Suprapubic skin (tissue), 4 donors: ENCODE data around the gene JUND. TPM values are rescaled to one million over a fixed set of nuclear protein-coding genes. Genes with fewer than 3 reads are reported as not detected.

Experiments used
- DNase-seq, 2 donors: peaks; one replicate each; pipeline ENCODE4 v3.0.0-alpha.2; 2019; ENCODE audit warnings: low spot score in 2 of 2
- H3K27ac ChIP-seq: fragments of 200-600 bp; sonication (generic); one replicate; pipeline ENCODE4 v1.5.1; 2019
- H3K27me3 ChIP-seq: fragments of 200-600 bp; sonication (generic); one replicate; pipeline ENCODE4 v1.5.1; 2019
- H3K36me3 ChIP-seq: fragments of 200-600 bp; sonication (generic); one replicate; pipeline ENCODE4 v1.5.1; 2019
- H3K4me1 ChIP-seq: fragments of 200-600 bp; sonication (generic); one replicate; pipeline ENCODE4 v1.5.1; 2019
- H3K4me3 ChIP-seq: fragments of 200-600 bp; sonication (generic); one replicate; pipeline ENCODE4 v1.5.1; 2019; ENCODE audit warnings: mild to moderate bottlenecking
- H3K9me3 ChIP-seq: fragments of 200-600 bp; sonication (generic); one replicate; pipeline ENCODE4 v1.5.1; 2019
- EP300 ChIP-seq: sonication (generic); formaldehyde crosslinking; IDR thresholded peaks from one replicate; pipeline ENCODE4 v1.6.1; 2017; ENCODE audit warnings: antibody characterized with exemption
- POLR2A ChIP-seq, 2 donors: fragments of 450-650 bp; IDR thresholded peaks; one replicate each; pipeline ENCODE4 v1.6.1; 2017; ENCODE audit warnings: antibody characterized with exemption in 2 of 2, mild to moderate bottlenecking in 2 of 2, moderate library complexity in 2 of 2
- POLR2AphosphoS5 ChIP-seq, 3 donors: sonication (generic); formaldehyde crosslinking; IDR thresholded peaks; one replicate each; pipeline ENCODE4 v1.6.1; 2017; ENCODE audit warnings: antibody characterized with exemption in 3 of 3
- WGBS: methylation state at CpG from one replicate; pipeline ENCODE4 v1.1.5; 2018; 5-methylcytosine and 5-hydroxymethylcytosine counted together
- total RNA-seq, 4 donors: library from RNA; depleted of rRNA; stranded (reverse); fragments of >200 nt; gene quantifications; one replicate each; pipeline ENCODE4 v1.1.0, GENCODE V29; 2016
- TF ChIP-seq, protein P1 (sequence below), 2 donors: fragments of 200-600 bp in 1 of 2; fragments of 450-650 bp in 1 of 2; sonication (generic) in 1 of 2; IDR thresholded peaks; one replicate each; pipeline ENCODE4 v1.5.1; 2016 to 2019; ENCODE audit warnings: antibody characterized with exemption in 2 of 2, mild to moderate bottlenecking in 1 of 2, moderate library complexity in 1 of 2

The JUND gene
- total RNA-seq, 4 donors from 2014 or later: 330 to 579 (median 396) TPM

DNA sequence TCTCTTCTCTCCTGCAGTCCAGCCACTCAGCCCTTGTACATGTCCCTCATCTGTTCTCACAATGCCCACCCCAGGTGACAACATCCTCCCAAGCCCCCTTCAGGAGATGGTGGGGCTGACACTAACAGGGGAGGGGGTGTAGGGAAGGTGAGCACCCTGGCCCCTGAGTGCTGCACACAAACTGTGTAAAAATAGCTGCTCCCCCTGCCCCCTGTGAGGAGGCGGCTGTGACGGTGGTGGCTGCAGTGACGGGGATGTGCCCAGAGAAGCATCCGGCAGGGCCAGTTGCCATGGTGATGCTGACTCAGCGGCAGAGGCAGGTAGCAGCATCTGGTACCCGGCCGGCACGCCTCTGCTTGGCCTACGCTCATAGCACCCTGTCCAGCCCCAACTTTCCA is 13.0 kb upstream of the JUND start:
- WGBS: 28% methylated on average over 4 of the region's 9 CpGs
- DNase-seq: peak in 1 of 2 donors; percentile 81
- Histone ChIP-seq H3K4me1 (peaks cover 43% of the 10 kb centered on the region), H3K27me3 (no peaks in the 10 kb centered on the region), H3K27ac (peak overlapping the region; percentile 91), H3K4me3 (no peak overlapping the region), H3K36me3 (no peaks in the 10 kb centered on the region), H3K9me3 (no peaks in the 10 kb centered on the region)
- TF ChIP-seq POLR2A (IDR thresholded peaks at IDR 0.05) (no peak), EP300 (no peak), POLR2AphosphoS5 (IDR thresholded peaks at IDR 0.05) (no peak)
- TF ChIP-seq, protein P1, sequence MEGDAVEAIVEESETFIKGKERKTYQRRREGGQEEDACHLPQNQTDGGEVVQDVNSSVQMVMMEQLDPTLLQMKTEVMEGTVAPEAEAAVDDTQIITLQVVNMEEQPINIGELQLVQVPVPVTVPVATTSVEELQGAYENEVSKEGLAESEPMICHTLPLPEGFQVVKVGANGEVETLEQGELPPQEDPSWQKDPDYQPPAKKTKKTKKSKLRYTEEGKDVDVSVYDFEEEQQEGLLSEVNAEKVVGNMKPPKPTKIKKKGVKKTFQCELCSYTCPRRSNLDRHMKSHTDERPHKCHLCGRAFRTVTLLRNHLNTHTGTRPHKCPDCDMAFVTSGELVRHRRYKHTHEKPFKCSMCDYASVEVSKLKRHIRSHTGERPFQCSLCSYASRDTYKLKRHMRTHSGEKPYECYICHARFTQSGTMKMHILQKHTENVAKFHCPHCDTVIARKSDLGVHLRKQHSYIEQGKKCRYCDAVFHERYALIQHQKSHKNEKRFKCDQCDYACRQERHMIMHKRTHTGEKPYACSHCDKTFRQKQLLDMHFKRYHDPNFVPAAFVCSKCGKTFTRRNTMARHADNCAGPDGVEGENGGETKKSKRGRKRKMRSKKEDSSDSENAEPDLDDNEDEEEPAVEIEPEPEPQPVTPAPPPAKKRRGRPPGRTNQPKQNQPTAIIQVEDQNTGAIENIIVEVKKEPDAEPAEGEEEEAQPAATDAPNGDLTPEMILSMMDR (IDR thresholded peaks at IDR 0.05): no peak

DNA sequence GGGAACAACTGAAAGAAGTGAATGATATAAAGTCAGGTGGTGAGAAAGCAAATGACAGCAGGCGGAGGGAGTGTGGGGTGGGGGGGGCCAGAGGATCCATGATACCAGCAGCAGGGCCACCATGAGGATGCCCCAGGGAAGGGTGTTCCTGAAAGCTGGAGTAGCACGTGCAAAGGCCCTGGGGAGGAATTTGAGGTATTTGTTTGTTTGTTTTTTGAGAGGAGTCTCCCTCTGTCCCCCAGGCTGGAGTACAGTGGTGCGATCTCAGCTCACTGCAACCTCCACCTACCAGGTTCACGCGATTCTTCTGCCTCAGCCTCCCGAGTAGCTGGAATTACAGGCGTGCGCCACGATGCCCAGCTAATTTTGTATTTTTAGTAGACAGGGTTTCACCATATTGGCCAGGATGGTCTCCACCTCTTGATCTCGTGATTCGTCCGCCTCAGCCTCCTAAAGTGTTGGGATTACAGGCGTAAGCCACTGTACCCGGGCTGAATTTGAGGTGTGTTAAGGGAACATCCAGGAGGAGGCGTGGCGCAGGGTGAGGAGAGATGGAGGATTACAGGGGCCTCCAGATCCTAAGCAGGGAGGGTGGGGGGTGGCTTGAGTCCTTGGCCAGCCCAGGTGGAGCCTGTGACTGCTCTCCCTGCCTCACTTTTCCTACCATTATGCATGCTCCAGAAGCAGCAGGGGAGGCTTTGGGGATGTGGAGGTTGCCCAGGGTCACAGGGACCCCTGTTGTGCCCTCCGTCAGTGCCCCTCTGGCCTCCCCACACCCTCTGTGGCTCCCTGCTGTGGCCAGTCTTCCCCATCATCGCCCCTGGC is 12.4 kb upstream of the JUND start:
- peak overlapping the region; percentile 72 for H3K4me3 ChIP-seq
- peak overlapping the region; percentile 91 for H3K27ac ChIP-seq
- TF ChIP-seq, protein P1 (IDR thresholded peaks at IDR 0.05): no peak
- TF ChIP-seq POLR2AphosphoS5 (IDR thresholded peaks at IDR 0.05) (no peak), EP300 (no peak), POLR2A (IDR thresholded peaks at IDR 0.05) (no peak)
- peak in 1 of 2 donors; percentile 72 for DNase-seq
- H3K36me3 ChIP-seq: no peaks in the 10 kb centered on the region
- no peaks in the 10 kb centered on the region for H3K27me3 ChIP-seq
- H3K4me1 ChIP-seq: peaks cover 43% of the 10 kb centered on the region
- WGBS: 46% methylated on average over 16 of the region's 18 CpGs
- H3K9me3 ChIP-seq: no peaks in the 10 kb centered on the region

DNA sequence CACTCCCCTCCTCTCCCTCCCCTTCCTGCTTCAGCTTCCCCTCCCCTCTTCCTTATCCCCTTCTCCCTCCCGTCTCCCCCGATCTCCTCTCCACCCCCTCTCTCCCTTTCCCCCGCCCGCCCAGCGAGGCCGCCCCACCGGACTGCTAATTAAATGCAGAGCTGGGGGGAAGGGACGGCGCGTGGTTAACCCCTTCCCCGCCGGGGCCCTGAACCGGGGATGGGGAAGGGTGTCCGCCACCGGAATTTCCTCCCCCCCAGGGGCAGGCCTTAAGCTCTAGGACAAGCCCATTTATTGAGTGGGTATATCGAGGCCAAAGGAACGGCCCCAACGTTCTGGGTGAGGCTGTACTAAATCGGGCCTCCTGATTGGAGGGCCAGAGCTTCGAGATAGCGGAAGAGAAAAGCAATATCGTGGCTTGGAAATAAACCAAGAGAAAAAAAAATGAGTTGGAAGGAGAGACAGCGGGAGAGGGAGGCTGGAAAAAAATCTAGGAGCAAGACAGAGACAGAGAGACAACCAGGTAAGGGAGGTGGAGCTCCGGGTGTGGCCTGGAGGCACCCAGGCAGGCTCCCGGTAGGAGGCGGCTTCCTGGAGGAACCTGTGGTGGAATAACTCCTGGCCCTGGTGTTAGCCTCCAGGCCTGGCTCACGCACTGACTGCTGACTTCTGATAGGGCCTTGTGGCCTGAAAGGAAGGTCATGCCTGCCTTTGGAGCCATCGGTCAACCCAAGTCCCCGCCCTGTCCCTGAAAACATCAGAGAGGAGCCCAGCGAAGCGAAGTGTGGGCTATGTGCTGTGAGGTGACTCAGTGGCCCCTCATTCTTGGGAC is 11.6 kb upstream of the JUND start:
- 6% methylated on average over 31 of the region's 31 CpGs for WGBS
- H3K27ac ChIP-seq: peak overlapping the region; percentile 91
- peak overlapping the region; percentile 72 for H3K4me3 ChIP-seq
- H3K4me1 ChIP-seq: peaks cover 45% of the 10 kb centered on the region
- peak; percentile 93 to 95 for DNase-seq
- no peaks in the 10 kb centered on the region for H3K36me3 ChIP-seq
- no peaks in the 10 kb centered on the region for H3K9me3 ChIP-seq
- no peaks in the 10 kb centered on the region for H3K27me3 ChIP-seq
- TF ChIP-seq POLR2AphosphoS5 (IDR thresholded peaks at IDR 0.05): no peak
- TF ChIP-seq POLR2A (IDR thresholded peaks at IDR 0.05): peak in 1 of 2 donors; percentile 67
- no peak for TF ChIP-seq EP300

DNA sequence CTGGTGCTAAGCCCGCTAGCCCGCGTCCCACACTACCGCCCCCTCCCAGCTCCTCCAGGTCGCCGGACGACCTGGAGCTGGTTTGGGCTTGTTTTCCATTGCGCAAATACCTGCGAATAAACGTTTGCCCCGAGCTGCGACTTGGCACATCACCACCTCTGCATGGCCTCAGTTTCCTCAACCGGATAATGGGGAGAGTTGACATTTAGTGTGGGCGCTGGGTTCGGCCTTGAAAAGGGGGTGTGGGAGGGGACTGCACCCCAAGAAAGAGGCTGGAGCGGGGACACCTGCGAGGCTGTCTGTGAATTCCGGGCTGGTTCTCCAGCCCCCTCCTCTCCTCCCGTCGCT is 11.0 kb upstream of the JUND start:
- Histone ChIP-seq H3K4me1 (peaks cover 51% of the 10 kb centered on the region), H3K4me3 (peak overlapping the region; percentile 72), H3K9me3 (no peaks in the 10 kb centered on the region), H3K27me3 (no peaks in the 10 kb centered on the region), H3K36me3 (no peaks in the 10 kb centered on the region), H3K27ac (peak overlapping the region; percentile 91)
- DNase-seq: no peak
- no peak for TF ChIP-seq EP300
- TF ChIP-seq, protein P1 (IDR thresholded peaks at IDR 0.05): no peak
- no peak for TF ChIP-seq POLR2A (IDR thresholded peaks at IDR 0.05)
- no peak for TF ChIP-seq POLR2AphosphoS5 (IDR thresholded peaks at IDR 0.05)
- WGBS: under 1% methylated on average over 16 of the region's 20 CpGs

DNA sequence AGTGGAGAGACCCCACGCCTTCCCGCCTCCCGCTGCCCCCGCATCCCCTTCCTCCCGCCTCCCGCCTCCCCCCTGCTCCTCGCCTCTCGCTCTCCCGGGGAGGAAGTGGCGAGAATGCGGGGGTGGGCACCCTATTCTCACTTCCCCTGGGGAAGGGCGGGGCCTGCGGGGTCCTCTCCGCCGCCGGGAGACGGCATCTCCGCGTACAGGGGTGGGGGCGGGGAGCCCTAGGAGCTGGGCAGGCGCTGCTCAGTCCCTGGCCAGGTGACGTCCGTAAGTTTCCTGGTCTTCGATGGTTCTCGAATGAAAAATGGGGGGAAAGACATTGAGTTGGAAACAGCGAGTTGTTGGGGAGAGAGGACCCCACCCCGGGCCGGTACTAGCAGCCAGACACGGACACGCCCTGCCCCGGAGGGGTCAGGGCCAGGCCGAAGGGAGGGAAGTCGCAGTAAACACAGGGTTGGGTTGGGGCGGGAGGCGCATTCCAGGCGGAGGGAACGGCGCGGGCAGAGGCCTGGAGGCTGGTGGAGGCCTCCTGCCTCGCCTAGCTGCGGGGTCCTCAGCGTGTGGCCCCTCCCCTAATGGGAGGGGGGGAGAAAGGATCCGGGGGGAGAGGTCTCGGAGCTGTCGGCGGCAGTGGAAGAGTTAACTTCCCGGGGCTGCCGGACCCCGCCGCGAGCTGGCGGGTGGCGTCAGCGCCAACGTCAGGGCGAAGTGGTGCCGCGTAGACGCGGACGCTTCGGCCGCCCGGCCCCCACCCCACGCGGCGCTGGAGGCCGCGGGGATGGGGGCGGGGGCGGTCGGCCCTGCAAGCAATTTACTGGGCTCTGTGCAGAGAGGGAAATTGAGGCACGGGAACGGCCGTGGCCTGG is 10.4 kb upstream of the JUND start:
- Histone ChIP-seq H3K27me3 (no peaks in the 10 kb centered on the region), H3K4me1 (peaks cover 52% of the 10 kb centered on the region), H3K9me3 (no peaks in the 10 kb centered on the region), H3K4me3 (peak overlapping the region; percentile 72), H3K36me3 (no peaks in the 10 kb centered on the region), H3K27ac (peak overlapping the region; percentile 91)
- TF ChIP-seq, protein P1 (IDR thresholded peaks at IDR 0.05): no peak
- no peak for TF ChIP-seq POLR2AphosphoS5 (IDR thresholded peaks at IDR 0.05)
- no peak for TF ChIP-seq EP300
- peak in 1 of 2 donors; percentile 43 for TF ChIP-seq POLR2A (IDR thresholded peaks at IDR 0.05)
- WGBS: 3% methylated on average over 21 of the region's 75 CpGs
- DNase-seq: peak; percentile 90 to 92
